Neutrophil (primary cell): ENCODE measurements around the gene LIPT2.

ENCODE experiments used
- H3K27ac ChIP-seq: fragments of 200-600 bp; sonication (generic); 2 replicates; pipeline ENCODE4 v1.5.1; 2016; ENCODE audit warnings: mild to moderate bottlenecking, moderate library complexity
- H3K27me3 ChIP-seq: fragments of 200-600 bp; sonication (generic); 2 replicates; pipeline ENCODE4 v1.6.0; 2016; ENCODE audit warnings: mild to moderate bottlenecking
- H3K36me3 ChIP-seq: fragments of 200-600 bp; sonication (generic); 2 replicates; pipeline ENCODE4 v1.5.1; 2017
- H3K4me1 ChIP-seq, 2 experiments: fragments of 200-600 bp in 1 of 2; sonication (generic) in 1 of 2; 1 replicate in 1 of 2; 2 replicates in 1 of 2; pipeline versions ENCODE4 v1.5.1 to v1.6.1; 2013 to 2016; ENCODE audit warnings: low read depth in 1 of 2, low read length in 1 of 2, mild to moderate bottlenecking in 1 of 2, moderate library complexity in 1 of 2; ENCODE audit not compliant: control insufficient read depth in 1 of 2, insufficient read depth in 1 of 2
- H3K4me3 ChIP-seq, 2 experiments: fragments of 200-600 bp in 1 of 2; sonication (generic) in 1 of 2; 1 replicate in 1 of 2; 2 replicates in 1 of 2; pipeline ENCODE4 v1.5.1; 2013 to 2016; ENCODE audit warnings: low read depth in 1 of 2, low read length in 1 of 2, mild to moderate bottlenecking in 1 of 2, moderate library complexity in 1 of 2
- H3K9me3 ChIP-seq: fragments of 200-600 bp; sonication (generic); 2 replicates; pipeline ENCODE4 v1.5.1; 2016
- CTCF ChIP-seq: fragments of 200-600 bp; sonication (generic); IDR thresholded peaks from 2 replicates; pipeline ENCODE4 v1.5.1; 2016; ENCODE audit warnings: antibody characterized with exemption

LIPT2 gene

GRCh38 chr11:74449369-74449931 lies 44.1 kb downstream of the LIPT2 start:
- Histone ChIP-seq H3K36me3 (peaks cover 28% of the 10 kb centered on the region), H3K4me3 (peak overlapping the region; percentile 9 to 12), H3K9me3 (no peaks in the 10 kb centered on the region), H3K27ac (peak overlapping the region; percentile 80), H3K4me1 (peaks cover 33 to 39% of the 10 kb centered on the region in 2 experiments), H3K27me3 (no peaks in the 10 kb centered on the region)
- peak; percentile 71 for TF ChIP-seq CTCF

- H3K27me3 ChIP-seq, result no peaks in the 10 kb centered on the region
- H3K4me1 ChIP-seq, result peaks cover 21 to 23% of the 10 kb centered on the region in 2 experiments
- peaks cover 10% of the 10 kb centered on the region for H3K36me3 ChIP-seq
- no peaks in the 10 kb centered on the region for H3K9me3 ChIP-seq
- TF ChIP-seq CTCF, result no peak
- no peak overlapping the region for H3K4me3 ChIP-seq
- H3K27ac ChIP-seq, result no peak overlapping the region
Measured at GRCh38 chr11:74447720-74448119, 45.8 kb downstream of the LIPT2 start.

GRCh38 chr11:74446532-74446938 lies 47.0 kb downstream of the LIPT2 start:
- Histone ChIP-seq H3K36me3 (peaks cover 3% of the 10 kb centered on the region), H3K4me3 (no peak overlapping the region), H3K9me3 (no peaks in the 10 kb centered on the region), H3K27ac (no peak overlapping the region), H3K4me1 (peaks cover 21% of the 10 kb centered on the region in 2 experiments), H3K27me3 (no peaks in the 10 kb centered on the region)
- no peak for TF ChIP-seq CTCF

- no peaks in the 10 kb centered on the region for H3K9me3 ChIP-seq
- no peak for TF ChIP-seq CTCF
- H3K27me3 ChIP-seq, result no peaks in the 10 kb centered on the region
- H3K4me1 ChIP-seq, result peaks cover 7 to 8% of the 10 kb centered on the region in 2 experiments
- no peak overlapping the region for H3K27ac ChIP-seq
- H3K36me3 ChIP-seq, result peaks cover 3% of the 10 kb centered on the region
- H3K4me3 ChIP-seq, result no peak overlapping the region
Measured at GRCh38 chr11:74444173-74444826, 49.2 kb downstream of the LIPT2 start.

GRCh38 chr11:74443071-74443864 lies 50.3 kb downstream of the LIPT2 start:
- H3K9me3 ChIP-seq, result no peaks in the 10 kb centered on the region
- no peaks in the 10 kb centered on the region for H3K4me1 ChIP-seq
- H3K27ac ChIP-seq, result no peak overlapping the region
- peaks cover 3% of the 10 kb centered on the region for H3K36me3 ChIP-seq
- no peak overlapping the region for H3K4me3 ChIP-seq
- H3K27me3 ChIP-seq, result no peaks in the 10 kb centered on the region
- TF ChIP-seq CTCF, result no peak
